Measurements from ENCODE around the gene TLE7.

The TLE7 gene

DNA sequence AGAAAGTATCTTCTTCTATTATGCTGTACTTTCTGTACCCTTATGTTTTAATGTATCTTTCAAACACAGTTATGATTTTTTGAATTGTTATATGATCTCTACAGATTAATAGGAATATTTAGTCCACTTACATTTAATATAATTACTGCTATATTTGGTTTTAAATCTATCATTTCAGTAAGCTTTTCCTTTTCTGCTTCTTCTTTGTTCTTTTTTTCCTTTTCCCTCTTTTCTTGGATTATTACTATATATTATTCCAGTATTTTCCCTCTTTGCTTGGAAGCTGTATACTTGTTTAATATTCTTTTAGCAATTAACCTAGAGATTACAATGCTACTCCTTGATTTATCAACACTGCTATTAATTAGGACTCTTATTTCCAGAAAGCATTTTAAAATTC is 13.5 kb downstream of the TLE7 start:
- no peak overlapping the region for H3K27ac ChIP-seq
- TF ChIP-seq ZFX (IDR thresholded peaks at IDR 0.05; ENCODE audit: borderline replicate concordance) (no peak), CTCF (IDR thresholded peaks at IDR 0.05) (no peak)

- TF ChIP-seq CTCF (IDR thresholded peaks at IDR 0.05) = no peak
- TF ChIP-seq ZFX (IDR thresholded peaks at IDR 0.05; ENCODE audit: borderline replicate concordance) = no peak
- H3K27ac ChIP-seq = peak overlapping the region; percentile 46
Observed at GRCh38 chr16:71426880-71427615, 14.8 kb downstream of the TLE7 start.

DNA sequence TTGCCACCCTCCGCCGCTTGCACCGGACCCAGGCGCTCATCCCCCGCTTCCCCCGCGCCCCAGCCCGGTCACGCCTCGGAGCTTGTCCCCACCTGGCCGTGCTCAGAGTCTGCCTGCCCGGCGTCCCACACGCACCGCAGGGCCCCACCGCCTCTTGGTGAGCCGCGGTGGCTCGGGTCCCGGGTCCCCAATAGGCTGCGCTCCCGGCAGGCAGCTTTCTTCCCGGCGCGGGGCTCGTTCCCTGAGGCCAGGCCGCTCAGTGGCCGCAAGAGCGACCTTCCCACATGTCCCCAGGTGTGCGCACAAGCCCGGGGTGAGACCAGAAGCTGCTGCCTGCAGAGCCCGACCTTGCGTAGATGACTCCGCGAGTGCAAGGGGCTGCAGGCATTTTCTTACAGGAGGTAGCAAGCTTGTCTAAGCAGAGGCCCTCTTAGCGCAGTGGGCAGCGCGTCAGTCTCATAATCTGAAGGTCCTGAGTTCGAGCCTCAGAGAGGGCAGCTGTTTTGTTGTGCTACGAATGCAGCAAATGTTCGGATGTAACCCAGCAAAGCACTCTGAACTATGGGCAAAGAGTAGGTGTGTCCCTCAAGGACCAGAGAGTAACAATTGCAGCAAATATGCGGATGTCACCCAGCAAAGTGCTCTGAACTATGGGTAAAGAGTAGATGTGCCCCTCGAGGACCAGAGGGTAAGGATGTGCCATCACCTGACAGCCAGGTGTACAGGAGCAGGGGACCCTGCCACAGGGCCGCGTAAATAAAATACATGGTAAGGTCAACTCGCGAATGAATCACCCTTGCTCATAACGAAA is 15.6 kb downstream of the TLE7 start:
- peak overlapping the region; percentile 46 for H3K27ac ChIP-seq
- TF ChIP-seq CTCF (IDR thresholded peaks at IDR 0.05) (no peak), ZFX (IDR thresholded peaks at IDR 0.05; ENCODE audit: borderline replicate concordance) (no peak)

DNA sequence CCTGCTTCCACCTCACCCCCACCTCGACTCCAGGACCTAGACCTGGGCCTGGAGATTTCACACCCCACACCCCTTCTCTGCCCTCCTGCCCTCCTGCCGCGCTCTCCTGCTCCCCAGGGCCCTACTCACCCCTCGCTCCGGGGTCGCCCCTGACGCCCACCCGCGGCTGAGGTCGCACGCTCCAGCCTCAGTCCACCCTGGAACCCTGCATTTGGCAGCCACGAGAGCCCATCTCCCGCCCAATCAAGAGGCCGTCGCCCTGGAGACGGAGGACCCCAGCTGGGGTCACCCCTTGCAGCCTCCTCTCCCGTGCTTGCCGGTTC is 16.1 kb downstream of the TLE7 start:
- TF ChIP-seq CTCF (IDR thresholded peaks at IDR 0.05) = no peak
- TF ChIP-seq ZFX (IDR thresholded peaks at IDR 0.05; ENCODE audit: borderline replicate concordance) = no peak

GRCh38 chr16:71424626-71425025 is 17.2 kb downstream of the TLE7 start:
- H3K27ac ChIP-seq = no peak overlapping the region
- TF ChIP-seq ZFX (IDR thresholded peaks at IDR 0.05; ENCODE audit: borderline replicate concordance) = no peak

More for the DNA sequence above, 16.1 kb downstream of the TLE7 start:
- H3K27ac ChIP-seq = no peak overlapping the region

GRCh38 chr16:71423865-71424264 is 18.0 kb downstream of the TLE7 start:
- H3K27ac ChIP-seq = no peak overlapping the region
- TF ChIP-seq ZFX (IDR thresholded peaks at IDR 0.05; ENCODE audit: borderline replicate concordance) = no peak
- TF ChIP-seq CTCF (IDR thresholded peaks at IDR 0.05) = no peak

DNA sequence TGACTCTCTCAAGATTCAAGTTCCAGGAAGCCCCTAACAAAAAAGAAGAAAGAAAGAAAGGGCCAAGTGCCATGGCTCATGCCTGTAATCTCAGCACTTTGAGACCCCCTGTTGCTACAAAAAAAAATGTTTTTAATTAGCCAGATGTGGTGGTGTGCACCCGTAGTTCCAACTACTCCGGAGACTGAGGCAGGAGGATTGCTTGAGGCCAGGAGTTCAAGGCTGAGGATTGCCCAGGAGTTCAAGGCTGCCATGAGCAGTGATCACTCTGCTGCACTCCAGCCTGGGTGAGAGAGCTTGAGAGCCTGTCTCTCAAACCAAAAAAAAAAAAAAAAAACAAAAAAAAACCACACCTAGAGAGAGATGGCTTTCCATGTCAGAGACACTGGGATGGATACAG is 18.8 kb downstream of the TLE7 start:
- TF ChIP-seq ZFX (IDR thresholded peaks at IDR 0.05; ENCODE audit: borderline replicate concordance) (no peak), CTCF (IDR thresholded peaks at IDR 0.05) (no peak)
- no peak overlapping the region for H3K27ac ChIP-seq

Data from 22Rv1 (cell line).